ENCODE measurements around the gene CCDC181. TPM values are rescaled to one million over a fixed set of nuclear protein-coding genes. Genes with fewer than 3 reads are reported as not detected.
"Not testable (repeated sequence)": the region's sequence is repeated elsewhere in the genome, so short reads cannot be mapped to it uniquely, and the experiment has no call there.

Gene CCDC181
- total and polyA plus RNA-seq, 2 of the 8 experiments (the other 6 are each of a cell fraction or from before 2014, with no cell fraction given), result 1.2 to 3.7 TPM

GRCh38 chr1:169408340-169408739 is 18.9 kb downstream of the CCDC181 start:
- WGBS, 2 experiments (ENCODE audit: extremely low coverage in 1 of 2, insufficient coverage in 1 of 2, insufficient read length in 1 of 2, insufficient replicate concordance in 2 of 2, low coverage in 1 of 2, low lambda C conversion rate in 2 of 2, missing lambda C conversion rate in 1 of 2), result 92% methylated on average over 5 of the region's 5 CpGs; no CpG with 5 or more reads in 1 of the 2 experiments
- DNase-seq (ENCODE audit: low read depth in 1 of 2, low spot score in 2 of 2); H3K36me3 ChIP-seq (ENCODE audit: control insufficient read depth in 2 of 4, insufficient read depth in 4 of 4, low read length in 3 of 4); H3K79me2 ChIP-seq (ENCODE audit: control insufficient read depth in 1 of 2, insufficient read depth in 2 of 2, low read length in 2 of 2); H3K4me2 ChIP-seq (ENCODE audit: insufficient read depth in 1 of 2, low read depth in 2 of 2, low read length in 2 of 2); H2BK120ac ChIP-seq (replicated peaks; ENCODE audit: low read depth, low read length); H3K23me2 ChIP-seq (ENCODE audit: low read depth, low read length); H3K56ac ChIP-seq (replicated peaks; ENCODE audit: insufficient read length, low read depth, low read length); H4K5ac ChIP-seq (ENCODE audit: insufficient read length, low read depth, low read length); H3K4ac ChIP-seq (replicated peaks; ENCODE audit: insufficient read length, low read depth, low read length); FAIRE-seq; H2AK5ac ChIP-seq (ENCODE audit: low read depth, low read length); H3K9ac ChIP-seq (replicated peaks in 1 of 4; ENCODE audit: extremely low read depth in 1 of 4, low read depth in 3 of 4, low read length in 3 of 4); H3K14ac ChIP-seq (ENCODE audit: insufficient read length); H2BK20ac ChIP-seq (ENCODE audit: low read length); CTCF ChIA-PET (ENCODE audit: partially characterized antibody); H2AFZ ChIP-seq (ENCODE audit: low read length); H3K79me1 ChIP-seq (ENCODE audit: low read depth, low read length); H3K27me3 ChIP-seq (replicated peaks in 1 of 4; ENCODE audit: control insufficient read depth in 3 of 4, extremely low read depth in 1 of 4, insufficient read depth in 3 of 4, low read length in 3 of 4); H3K18ac ChIP-seq (ENCODE audit: extremely low read depth, low read length); H4K91ac ChIP-seq (replicated peaks; ENCODE audit: insufficient read length, low read length); H4K20me1 ChIP-seq (replicated peaks in 1 of 2; ENCODE audit: control insufficient read depth in 1 of 2, insufficient read depth in 2 of 2, low read length in 2 of 2); H2BK15ac ChIP-seq (ENCODE audit: low read length); H3K4me1 ChIP-seq (replicated peaks in 1 of 4; ENCODE audit: control insufficient read depth in 3 of 4, insufficient read depth in 4 of 4, low read length in 3 of 4); H3K9me3 ChIP-seq (ENCODE audit: insufficient read depth in 2 of 2, low read depth in 1 of 2, low read length in 1 of 2); POLR2A ChIA-PET (ENCODE audit: partially characterized antibody); H2BK5ac ChIP-seq (ENCODE audit: low read depth, low read length); H3K4me3 ChIP-seq (ENCODE audit: extremely low read depth in 1 of 4, insufficient read depth in 2 of 4, low read depth in 3 of 4, low read length in 4 of 4); H3K23ac ChIP-seq (ENCODE audit: insufficient read length); H2BK12ac ChIP-seq (ENCODE audit: low read depth, low read length); H4K8ac ChIP-seq (ENCODE audit: extremely low read depth, insufficient read depth, low read length); H3K27ac ChIP-seq (ENCODE audit: low read depth, low read length): not testable (repeated sequence)

- CTCF ChIA-PET (ENCODE audit: partially characterized antibody); H4K91ac ChIP-seq (replicated peaks; ENCODE audit: insufficient read length, low read length); H3K4me2 ChIP-seq (ENCODE audit: insufficient read depth in 1 of 2, low read depth in 2 of 2, low read length in 2 of 2); H3K4me1 ChIP-seq (replicated peaks in 1 of 4; ENCODE audit: control insufficient read depth in 3 of 4, insufficient read depth in 4 of 4, low read length in 3 of 4); H3K4me3 ChIP-seq (ENCODE audit: extremely low read depth in 1 of 4, insufficient read depth in 2 of 4, low read depth in 3 of 4, low read length in 4 of 4); H3K27me3 ChIP-seq (replicated peaks in 1 of 4; ENCODE audit: control insufficient read depth in 3 of 4, extremely low read depth in 1 of 4, insufficient read depth in 3 of 4, low read length in 3 of 4); H2AK5ac ChIP-seq (ENCODE audit: low read depth, low read length); H3K23me2 ChIP-seq (ENCODE audit: low read depth, low read length); H4K20me1 ChIP-seq (replicated peaks in 1 of 2; ENCODE audit: control insufficient read depth in 1 of 2, insufficient read depth in 2 of 2, low read length in 2 of 2); DNase-seq (ENCODE audit: low read depth in 1 of 2, low spot score in 2 of 2); H3K23ac ChIP-seq (ENCODE audit: insufficient read length); POLR2A ChIA-PET (ENCODE audit: partially characterized antibody); H3K56ac ChIP-seq (replicated peaks; ENCODE audit: insufficient read length, low read depth, low read length); H3K18ac ChIP-seq (ENCODE audit: extremely low read depth, low read length); H4K8ac ChIP-seq (ENCODE audit: extremely low read depth, insufficient read depth, low read length); H3K27ac ChIP-seq (ENCODE audit: low read depth, low read length); H3K14ac ChIP-seq (ENCODE audit: insufficient read length); H4K5ac ChIP-seq (ENCODE audit: insufficient read length, low read depth, low read length); H2BK5ac ChIP-seq (ENCODE audit: low read depth, low read length); H3K79me2 ChIP-seq (ENCODE audit: control insufficient read depth in 1 of 2, insufficient read depth in 2 of 2, low read length in 2 of 2); FAIRE-seq; H2BK15ac ChIP-seq (ENCODE audit: low read length); H2BK12ac ChIP-seq (ENCODE audit: low read depth, low read length); H2BK20ac ChIP-seq (ENCODE audit: low read length); H3K9me3 ChIP-seq (ENCODE audit: insufficient read depth in 2 of 2, low read depth in 1 of 2, low read length in 1 of 2); H3K4ac ChIP-seq (replicated peaks; ENCODE audit: insufficient read length, low read depth, low read length); H2BK120ac ChIP-seq (replicated peaks; ENCODE audit: low read depth, low read length); H2AFZ ChIP-seq (ENCODE audit: low read length); H3K9ac ChIP-seq (replicated peaks in 1 of 4; ENCODE audit: extremely low read depth in 1 of 4, low read depth in 3 of 4, low read length in 3 of 4); H3K36me3 ChIP-seq (ENCODE audit: control insufficient read depth in 2 of 4, insufficient read depth in 4 of 4, low read length in 3 of 4); H3K79me1 ChIP-seq (ENCODE audit: low read depth, low read length): not testable (repeated sequence)
- 85% methylated on average over 1 of the region's 1 CpG; no CpG with 5 or more reads in 1 of the 2 experiments for WGBS, 2 experiments (ENCODE audit: extremely low coverage in 1 of 2, insufficient coverage in 1 of 2, insufficient read length in 1 of 2, insufficient replicate concordance in 2 of 2, low coverage in 1 of 2, low lambda C conversion rate in 2 of 2, missing lambda C conversion rate in 1 of 2)
Measured at GRCh38 chr1:169402578-169402977, 24.7 kb downstream of the CCDC181 start.
